ENCODE results near the gene DMD. TPM values are rescaled to one million over a fixed set of nuclear protein-coding genes. Genes with fewer than 3 reads are reported as not detected.
A peak's percentile ranks its signal among the peaks of the same experiment; 100 is the strongest.

The DMD gene
- total RNA-seq, 1 experiment from 2014 or later, result 47.2 TPM

GRCh38 chrX:32443841-32444240 is 767.5 kb downstream of the DMD start:
- H3K9me3 Mint-ChIP-seq (ENCODE audit: unreplicated experiment), result no peaks in the 10 kb centered on the region
- no TSS peak for BruUV-seq (replicated peaks)
- POLR2A ChIA-PET, result no interaction called here
- CTCF ChIA-PET, result no interaction called here
- no peaks in the 10 kb centered on the region for H3K36me3 ChIP-seq (ENCODE audit: control insufficient read depth, insufficient read depth, low read length)
- peaks cover 8% of the 10 kb centered on the region for H3K36me3 Mint-ChIP-seq (ENCODE audit: insufficient read depth, unreplicated experiment)
- H3K27ac Mint-ChIP-seq (ENCODE audit: unreplicated experiment), result no peak overlapping the region
- no peaks in the 10 kb centered on the region for H3K27me3 ChIP-seq (replicated peaks; ENCODE audit: control insufficient read depth, insufficient read depth, low read length)
- no peaks in the 10 kb centered on the region for H3K4me1 ChIP-seq
- DNase-seq, result no peak
- intact Hi-C loops (cut with micrococcal nuclease; ENCODE audit: unreplicated experiment), result no loop called here
- H3K27me3 Mint-ChIP-seq (ENCODE audit: insufficient read depth, unreplicated experiment), result no peaks in the 10 kb centered on the region
- no peak overlapping the region for H3K4me3 Mint-ChIP-seq (ENCODE audit: unreplicated experiment)
- H3K4me3 ChIP-seq (ENCODE audit: low read depth, low read length), result no peak overlapping the region
- H3K4me1 Mint-ChIP-seq (ENCODE audit: low read depth, unreplicated experiment), result no peaks in the 10 kb centered on the region
- TF ChIP-seq CTCF (IDR thresholded peaks at IDR 0.05; ENCODE audit: insufficient read depth in 1 of 2, low read depth in 1 of 2, low read length in 1 of 2, severe bottlenecking in 1 of 2, unreplicated experiment in 1 of 2), result no peak
- no peaks in the 10 kb centered on the region for H3K9me3 ChIP-seq

GRCh38 chrX:32421266-32421665 is 790.1 kb downstream of the DMD start:
- ChIA-PET CTCF (no interaction called here), POLR2A (no interaction called here)
- no peak overlapping the region for H3K4me3 ChIP-seq (ENCODE audit: low read depth, low read length)
- no peaks in the 10 kb centered on the region for H3K27me3 Mint-ChIP-seq (ENCODE audit: insufficient read depth, unreplicated experiment)
- H3K4me1 ChIP-seq, result no peaks in the 10 kb centered on the region
- H3K27me3 ChIP-seq (replicated peaks; ENCODE audit: control insufficient read depth, insufficient read depth, low read length), result no peaks in the 10 kb centered on the region
- no peaks in the 10 kb centered on the region for H3K9me3 ChIP-seq
- peaks cover 7% of the 10 kb centered on the region for H3K36me3 Mint-ChIP-seq (ENCODE audit: insufficient read depth, unreplicated experiment)
- no peak overlapping the region for H3K27ac Mint-ChIP-seq (ENCODE audit: unreplicated experiment)
- H3K9me3 Mint-ChIP-seq (ENCODE audit: unreplicated experiment), result no peaks in the 10 kb centered on the region
- intact Hi-C loops (cut with micrococcal nuclease; ENCODE audit: unreplicated experiment), result no loop called here
- no TSS peak for BruUV-seq (replicated peaks)
- no peaks in the 10 kb centered on the region for H3K4me1 Mint-ChIP-seq (ENCODE audit: low read depth, unreplicated experiment)
- H3K4me3 Mint-ChIP-seq (ENCODE audit: unreplicated experiment), result no peak overlapping the region
- DNase-seq, result no peak
- TF ChIP-seq CTCF (IDR thresholded peaks at IDR 0.05; ENCODE audit: insufficient read depth in 1 of 2, low read depth in 1 of 2, low read length in 1 of 2, severe bottlenecking in 1 of 2, unreplicated experiment in 1 of 2), result no peak
- no peaks in the 10 kb centered on the region for H3K36me3 ChIP-seq (ENCODE audit: control insufficient read depth, insufficient read depth, low read length)

GRCh38 chrX:32408389-32408788 is 803.0 kb downstream of the DMD start:
- no peaks in the 10 kb centered on the region for H3K27me3 Mint-ChIP-seq (ENCODE audit: insufficient read depth, unreplicated experiment)
- H3K9me3 Mint-ChIP-seq (ENCODE audit: unreplicated experiment), result no peaks in the 10 kb centered on the region
- intact Hi-C loops (cut with micrococcal nuclease; ENCODE audit: unreplicated experiment), result no loop called here
- POLR2A ChIA-PET, result no interaction called here
- no peak overlapping the region for H3K4me3 Mint-ChIP-seq (ENCODE audit: unreplicated experiment)
- Histone ChIP-seq H3K9me3 (no peaks in the 10 kb centered on the region), H3K4me1 (no peaks in the 10 kb centered on the region), H3K36me3 (ENCODE audit: control insufficient read depth, insufficient read depth, low read length) (no peaks in the 10 kb centered on the region), H3K4me3 (ENCODE audit: low read depth, low read length) (no peak overlapping the region), H3K27me3 (replicated peaks; ENCODE audit: control insufficient read depth, insufficient read depth, low read length) (no peaks in the 10 kb centered on the region)
- H3K27ac Mint-ChIP-seq (ENCODE audit: unreplicated experiment), result no peak overlapping the region
- peak in 1 of 2 experiments; percentile 21 for TF ChIP-seq CTCF (IDR thresholded peaks at IDR 0.05; ENCODE audit: insufficient read depth in 1 of 2, low read depth in 1 of 2, low read length in 1 of 2, severe bottlenecking in 1 of 2, unreplicated experiment in 1 of 2)
- CTCF ChIA-PET, result no interaction called here
- no peak for DNase-seq
- peaks cover 7% of the 10 kb centered on the region for H3K36me3 Mint-ChIP-seq (ENCODE audit: insufficient read depth, unreplicated experiment)
- H3K4me1 Mint-ChIP-seq (ENCODE audit: low read depth, unreplicated experiment), result no peaks in the 10 kb centered on the region
- BruUV-seq (replicated peaks), result no TSS peak

All from Caco-2 (cell line).